ENCODE measurements around the gene PRDM5. TPM values are rescaled to one million over a fixed set of nuclear protein-coding genes. Genes with fewer than 3 reads are reported as not detected.

Gene PRDM5
- total and polyA plus RNA-seq, 2 of the 13 experiments (the other 11 are each of a cell fraction or from before 2014, with no cell fraction given) = not detected

DNA sequence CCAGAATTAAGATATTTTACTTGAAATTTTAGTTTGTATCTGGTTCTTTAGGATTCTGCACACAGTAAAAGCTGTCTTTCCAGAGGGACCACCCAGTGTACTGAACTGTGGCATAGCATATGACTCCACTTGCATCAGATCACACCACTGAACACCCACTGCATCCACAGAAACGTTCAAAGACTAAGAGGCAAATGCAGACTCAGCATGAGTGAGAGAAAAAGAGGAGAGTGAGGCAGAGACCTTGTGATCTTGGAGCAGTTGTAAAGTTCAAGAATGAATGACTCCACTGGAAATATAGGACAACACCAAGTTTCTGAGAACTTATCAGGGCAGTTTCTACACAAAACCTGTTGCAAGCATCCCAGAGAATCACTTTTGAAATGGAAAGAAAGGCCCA lies 20.8 kb downstream of the PRDM5 start (continued):
- no peak for TF ChIP-seq BCLAF1 (IDR thresholded peaks at IDR 0.05)
- TF ChIP-seq ZNF383 (CRISPR knock-in tag; IDR thresholded peaks at IDR 0.05; ENCODE audit: borderline replicate concordance) = no peak
- no peak for TF ChIP-seq POLR2A (IDR thresholded peaks at IDR 0.05; ENCODE audit: insufficient read depth in 1 of 2, low read depth in 2 of 2, low read length in 2 of 2)

DNA sequence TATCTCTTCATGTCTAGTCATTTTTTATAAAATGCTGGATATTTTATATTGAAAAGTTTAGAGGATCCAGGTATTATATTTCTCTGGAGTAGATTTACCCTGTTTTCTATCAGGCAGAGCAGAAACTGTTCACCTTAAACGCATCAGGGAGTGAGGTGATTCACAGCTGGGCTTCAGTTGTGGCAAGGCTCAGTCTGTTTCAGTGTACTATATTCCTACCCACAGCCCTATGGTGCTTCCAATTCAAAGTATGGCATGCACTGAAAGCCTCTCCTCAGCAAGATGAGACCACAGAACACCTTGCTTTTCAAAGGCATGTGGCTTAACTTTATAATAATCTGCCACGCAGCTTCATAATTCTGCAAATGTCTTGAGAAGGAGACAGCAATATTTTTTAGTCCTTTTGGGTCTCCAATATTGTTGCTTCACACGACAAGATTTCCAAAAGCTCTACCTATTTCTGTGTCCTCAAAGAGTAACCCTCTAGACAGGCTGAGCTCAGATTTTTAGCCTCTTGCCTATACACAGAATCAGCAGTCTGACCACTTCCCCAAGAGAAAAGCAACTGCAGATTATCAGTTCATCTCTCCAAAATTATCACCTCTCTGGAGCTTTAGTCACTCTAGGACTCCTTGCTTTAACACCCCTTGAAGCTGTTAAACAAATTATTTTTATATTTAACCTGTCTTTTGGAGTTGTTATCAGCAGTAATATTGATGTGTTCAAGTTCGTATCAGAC lies 24.4 kb downstream of the PRDM5 start:
- no peaks in the 10 kb centered on the region for H4K20me1 ChIP-seq (ENCODE audit: insufficient read depth, low read length)
- H2AFZ ChIP-seq (ENCODE audit: low read length) = no peak overlapping the region
- TF ChIP-seq ZNF276 (CRISPR knock-in tag; IDR thresholded peaks at IDR 0.05; ENCODE audit: low read depth) = no peak
- TF ChIP-seq NFATC3 (CRISPR knock-in tag; IDR thresholded peaks at IDR 0.05) = no peak
- FAIRE-seq = no peak
- intact Hi-C loops (cut with micrococcal nuclease; ENCODE audit: unreplicated experiment) (no loop called here), in situ Hi-C loops (cut with HindIII; ENCODE audit: extremely low pct_ligation_motif_present, low pct_unique_long_range_greater_than_20kb) (no loop called here)
- no peak overlapping the region for H3K4me3 ChIP-seq (replicated peaks in 1 of 3; ENCODE audit: insufficient read depth in 1 of 3, low read depth in 2 of 3, low read length in 3 of 3)
- H3K9me3 ChIP-seq (ENCODE audit: low read length) = no peaks in the 10 kb centered on the region
- ChIA-PET CTCF (ENCODE audit: low intra/inter-chr PET ratio, low total read pairs) (no interaction called here), POLR2A (no interaction called here)
- ATAC-seq = no peak
- H3K36me3 ChIP-seq (replicated peaks in 1 of 2; ENCODE audit: control insufficient read depth in 1 of 2, insufficient read depth in 2 of 2, low read length in 2 of 2) = no peaks in the 10 kb centered on the region
- no peak overlapping the region for H3K4me2 ChIP-seq (ENCODE audit: low read depth, low read length)
- H3K27me3 ChIP-seq (ENCODE audit: control insufficient read depth in 1 of 2, insufficient read depth in 2 of 2, low read length in 2 of 2) = no peaks in the 10 kb centered on the region
- under 1% methylated on average over 4 of the region's 4 CpGs for WGBS (ENCODE audit: low lambda C conversion rate)
- no peak overlapping the region for H3K9ac ChIP-seq (ENCODE audit: insufficient read depth, low read depth, low read length)
- no peak overlapping the region for H3K27ac ChIP-seq (ENCODE audit: extremely low read length, insufficient read depth, low read length)
- no peak for DNase-seq (ENCODE audit: low spot score)
- no TSS peak for BruUV-seq (replicated peaks)
- no peaks in the 10 kb centered on the region for H3K79me2 ChIP-seq (ENCODE audit: insufficient read depth, low read length)
- no peaks in the 10 kb centered on the region for H3K4me1 ChIP-seq (ENCODE audit: insufficient read depth, low read length)
